HTR-8/SVneo (cell line): ENCODE data around the gene ALDH1A1.

Experiments used
- DNase-seq: peaks from one replicate; pipeline ENCODE4 v3.0.0; 2011; ENCODE audit warnings: low spot score, mixed read lengths; ENCODE audit not compliant: insufficient read length
- FAIRE-seq: peaks from 2 replicates; lab custom pipeline; 2011; peaks lifted over from hg19 to GRCh38; lab: Jason Lieb, UNC

The ALDH1A1 gene

DNA sequence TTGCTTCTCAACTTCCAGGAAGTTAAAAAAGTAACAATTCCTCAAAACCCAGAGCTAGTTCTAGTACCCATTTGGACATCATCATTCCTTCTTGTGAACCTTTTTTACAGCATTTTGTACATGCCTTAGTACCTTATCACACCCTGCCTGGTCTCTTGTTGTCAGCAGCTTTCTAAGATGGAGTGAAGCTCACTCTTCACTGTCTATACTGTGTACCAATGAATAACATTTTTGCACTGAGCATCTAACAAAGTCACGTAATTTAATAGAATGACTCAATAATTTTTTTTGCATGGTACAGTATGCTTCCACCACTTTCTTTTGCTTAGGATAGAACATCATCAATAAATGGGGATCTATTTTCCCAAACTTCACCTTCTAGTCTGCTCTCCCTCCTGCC lies 29.8 kb downstream of the ALDH1A1 start:
- DNase-seq (no peak), FAIRE-seq (no peak)

GRCh38 chr9:72921888-72922654 lies 30.8 kb downstream of the ALDH1A1 start:
- FAIRE-seq (no peak), DNase-seq (no peak)

GRCh38 chr9:72919246-72919945 lies 33.5 kb downstream of the ALDH1A1 start:
- no peak for FAIRE-seq
- DNase-seq, result no peak

DNA sequence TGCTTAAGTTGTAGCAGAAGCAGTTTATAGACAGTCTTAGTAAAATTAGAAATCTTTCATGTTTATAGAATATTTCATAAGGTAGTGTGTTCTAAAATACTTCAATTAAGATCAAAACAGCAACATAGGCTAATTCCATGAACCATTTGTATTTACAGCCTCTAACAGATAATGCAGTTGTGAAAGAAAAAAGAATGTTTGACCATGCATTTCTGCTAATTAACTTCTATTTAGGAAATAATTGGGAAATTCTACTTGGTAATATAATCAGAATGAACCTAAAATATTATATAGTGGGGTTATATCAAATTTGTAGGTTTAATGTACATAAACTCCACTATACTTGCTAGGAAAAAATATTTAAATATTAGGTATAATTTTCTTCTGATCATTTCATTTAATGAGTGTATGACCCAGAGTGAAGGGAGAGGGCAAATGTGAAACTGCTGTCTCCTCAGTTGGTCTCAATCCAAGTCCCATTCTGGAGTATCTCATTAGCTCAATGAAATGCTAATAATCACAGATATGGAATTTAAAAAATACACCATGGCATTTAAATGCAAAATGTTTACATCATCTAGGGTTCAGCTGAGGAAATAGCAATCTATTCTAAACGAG lies 34.9 kb downstream of the ALDH1A1 start:
- FAIRE-seq, result no peak
- no peak for DNase-seq

DNA sequence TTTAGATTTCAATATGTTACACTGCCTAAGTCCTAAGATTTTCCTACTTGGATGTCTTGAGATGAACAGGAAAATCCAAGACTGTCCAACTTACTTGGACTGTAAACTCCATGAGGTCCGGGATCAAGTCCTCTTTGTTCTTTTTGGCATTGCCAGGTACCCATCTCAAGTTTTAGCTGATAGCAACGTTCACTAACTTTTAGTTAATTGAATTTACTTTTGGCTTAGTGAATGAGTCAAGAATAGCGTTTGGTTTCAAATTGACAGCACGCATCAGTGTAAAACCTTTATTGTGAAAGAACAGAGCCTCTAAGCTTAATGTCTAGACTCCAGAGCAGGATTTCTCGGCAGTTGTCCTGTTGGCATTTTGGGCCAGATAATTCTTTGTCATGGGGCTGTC lies 37.2 kb downstream of the ALDH1A1 start:
- FAIRE-seq (no peak), DNase-seq (no peak)

GRCh38 chr9:72914750-72915149 lies 38.1 kb downstream of the ALDH1A1 start:
- no peak for FAIRE-seq
- no peak for DNase-seq

DNA sequence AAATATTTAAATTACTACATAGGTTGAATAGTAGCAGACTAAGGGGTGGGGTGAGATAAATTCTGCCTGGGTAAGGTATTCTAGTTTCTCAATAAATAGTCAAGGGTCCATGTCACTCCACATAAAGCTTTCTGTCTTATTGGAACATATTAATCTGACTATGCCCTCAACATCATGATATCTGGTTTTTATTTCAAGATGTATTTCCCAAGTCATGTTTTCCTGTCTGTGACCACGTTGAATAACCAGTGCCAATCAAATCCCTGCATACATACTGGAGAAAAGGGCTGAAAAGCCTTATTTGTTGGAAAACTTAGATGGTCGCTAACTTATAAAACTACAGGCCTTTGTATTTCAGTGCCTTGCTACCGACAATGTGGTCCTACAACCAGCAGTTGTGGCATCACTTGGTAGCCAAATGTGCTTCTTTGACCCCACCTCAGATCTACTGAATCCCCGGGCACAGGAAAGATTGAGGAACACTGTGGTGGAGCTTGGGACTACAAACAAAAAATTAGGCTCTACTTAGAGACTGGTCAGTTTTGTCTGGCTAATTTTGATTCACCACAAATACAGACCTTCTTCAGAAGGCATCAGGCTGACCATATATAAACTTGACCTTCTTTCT lies 39.4 kb downstream of the ALDH1A1 start:
- FAIRE-seq (no peak), DNase-seq (no peak)

GRCh38 chr9:72912476-72913381 lies 40.1 kb downstream of the ALDH1A1 start:
- no peak for DNase-seq
- FAIRE-seq, result no peak

DNA sequence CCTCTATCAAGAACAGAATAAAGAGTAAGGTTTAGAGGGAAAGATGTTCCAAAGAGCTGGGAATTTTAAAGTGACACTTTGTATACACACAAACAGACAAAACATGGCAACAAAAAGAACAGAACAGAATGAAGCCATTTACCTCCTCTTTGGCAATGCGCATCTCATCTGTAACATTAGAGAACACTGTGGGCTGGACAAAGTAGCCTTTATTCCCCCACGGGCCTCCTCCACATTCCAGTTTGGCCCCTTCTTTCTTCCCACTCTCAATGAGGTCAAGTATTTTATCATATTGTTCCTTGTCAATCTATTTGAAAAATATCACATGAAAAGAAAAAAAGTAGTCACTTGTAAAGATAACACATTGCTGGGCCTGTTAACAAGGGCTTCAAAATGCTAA lies 41.0 kb downstream of the ALDH1A1 start:
- FAIRE-seq (no peak), DNase-seq (no peak)

- FAIRE-seq (no peak), DNase-seq (no peak)
Observed at GRCh38 chr9:72911247-72911775, 41.5 kb downstream of the ALDH1A1 start.

DNA sequence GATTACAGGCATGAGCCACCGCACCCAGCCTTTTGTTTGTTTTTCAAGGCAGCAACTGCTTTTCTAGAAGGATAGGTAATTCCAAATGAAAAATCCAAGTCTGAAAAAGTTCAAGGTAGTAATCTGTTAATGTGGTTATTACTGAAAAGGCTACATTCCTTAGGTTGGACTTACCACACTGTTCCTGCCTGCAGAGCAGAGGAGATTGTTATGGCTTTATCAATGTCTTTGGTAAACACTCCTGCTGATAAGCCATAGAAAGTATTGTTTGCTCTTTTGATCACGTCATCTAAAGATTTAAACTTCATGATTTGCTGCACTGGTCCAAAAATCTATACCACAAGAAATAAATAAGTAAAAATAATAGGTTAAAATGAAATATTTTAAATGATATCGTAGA lies 43.4 kb downstream of the ALDH1A1 start:
- FAIRE-seq (no peak), DNase-seq (no peak)

- no peak for DNase-seq
- FAIRE-seq, result no peak
Observed at GRCh38 chr9:72907421-72907820, 45.4 kb downstream of the ALDH1A1 start.

- DNase-seq, result no peak
- FAIRE-seq, result no peak
Observed at GRCh38 chr9:72906810-72907209, 46.0 kb downstream of the ALDH1A1 start.

GRCh38 chr9:72905514-72906480 lies 47.1 kb downstream of the ALDH1A1 start:
- FAIRE-seq (no peak), DNase-seq (no peak)

DNA sequence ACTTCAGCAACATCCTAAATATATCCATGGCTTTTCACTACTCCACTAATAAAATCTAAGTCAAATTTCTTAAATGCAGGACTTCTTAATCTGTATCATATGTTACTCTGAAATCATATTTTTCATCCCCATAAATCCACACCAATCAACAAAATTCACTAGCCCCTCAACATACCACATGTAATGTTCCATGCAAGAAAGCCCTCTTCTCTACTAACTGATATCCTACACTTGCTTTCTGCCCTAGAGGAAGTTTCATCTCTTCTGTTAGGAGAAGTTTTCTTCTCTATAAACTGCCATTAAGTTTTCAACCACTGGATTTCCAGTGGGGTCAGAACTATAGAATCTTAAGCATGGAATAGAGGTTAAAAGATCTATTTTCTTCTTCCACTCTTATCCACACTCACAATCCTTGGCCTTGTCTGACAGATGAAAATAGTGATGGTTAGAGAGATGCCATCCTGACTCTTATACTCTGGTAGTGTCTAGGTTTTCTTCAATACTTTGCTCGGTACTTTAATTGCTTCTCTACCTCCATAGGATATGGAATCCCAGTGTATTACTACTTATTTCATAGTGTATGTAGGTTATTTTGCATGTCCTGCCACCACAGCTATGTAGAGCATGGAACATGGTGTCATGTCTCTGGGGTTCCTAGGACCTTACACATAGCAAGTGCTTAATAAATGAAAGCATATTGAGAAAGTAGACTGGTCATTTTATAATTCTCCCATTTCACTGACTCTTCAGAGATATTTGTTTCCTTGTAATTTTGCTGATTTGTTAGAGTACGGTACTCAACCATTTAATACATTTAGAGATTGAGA lies 48.4 kb downstream of the ALDH1A1 start:
- FAIRE-seq, result no peak
- no peak for DNase-seq

GRCh38 chr9:72903103-72903502 lies 49.8 kb downstream of the ALDH1A1 start:
- no peak for FAIRE-seq
- no peak for DNase-seq

- no peak for DNase-seq
- no peak for FAIRE-seq
Observed at GRCh38 chr9:72902268-72902667, 50.6 kb downstream of the ALDH1A1 start.
